Activated T-cell treated with anti-CD3 and anti-CD28 coated beads for 48 hours (primary cell): ENCODE results near the gene UBE2QL1.

Experiments used
- DNase-seq: peaks from one replicate; pipeline ENCODE4 v3.0.0-alpha.2; 2020; ENCODE audit warnings: low read depth

The UBE2QL1 gene

DNA sequence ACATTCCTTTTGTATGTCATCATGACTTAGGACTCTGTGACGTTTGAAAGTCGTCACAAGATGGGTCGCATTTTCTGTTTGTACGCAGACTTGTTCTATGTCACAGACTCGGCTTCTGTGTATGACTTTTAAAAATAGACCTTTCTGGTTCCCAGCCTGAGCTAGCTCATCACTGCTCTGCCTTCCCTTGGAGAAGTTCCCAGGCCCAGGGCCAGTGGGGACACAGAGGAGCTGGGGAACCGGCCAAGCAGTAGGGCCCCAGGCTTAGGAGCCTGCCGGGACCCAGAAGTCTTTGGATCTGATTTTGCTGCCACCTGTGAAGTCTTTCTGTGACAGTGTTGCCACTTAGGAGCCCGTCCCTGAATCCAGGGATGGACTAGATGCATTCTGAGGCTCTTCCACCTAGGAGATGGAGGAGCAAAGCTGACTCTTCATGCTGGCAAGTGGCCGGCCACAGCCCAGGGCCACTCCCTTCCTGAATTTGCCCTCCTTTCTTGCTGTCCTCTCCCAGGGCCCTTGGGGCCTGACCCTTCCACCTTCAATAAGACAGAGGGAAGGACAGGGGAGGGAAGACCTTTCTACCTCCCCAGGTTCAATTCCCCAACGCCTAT is 18.1 kb upstream of the UBE2QL1 start:
- DNase-seq = no peak

DNA sequence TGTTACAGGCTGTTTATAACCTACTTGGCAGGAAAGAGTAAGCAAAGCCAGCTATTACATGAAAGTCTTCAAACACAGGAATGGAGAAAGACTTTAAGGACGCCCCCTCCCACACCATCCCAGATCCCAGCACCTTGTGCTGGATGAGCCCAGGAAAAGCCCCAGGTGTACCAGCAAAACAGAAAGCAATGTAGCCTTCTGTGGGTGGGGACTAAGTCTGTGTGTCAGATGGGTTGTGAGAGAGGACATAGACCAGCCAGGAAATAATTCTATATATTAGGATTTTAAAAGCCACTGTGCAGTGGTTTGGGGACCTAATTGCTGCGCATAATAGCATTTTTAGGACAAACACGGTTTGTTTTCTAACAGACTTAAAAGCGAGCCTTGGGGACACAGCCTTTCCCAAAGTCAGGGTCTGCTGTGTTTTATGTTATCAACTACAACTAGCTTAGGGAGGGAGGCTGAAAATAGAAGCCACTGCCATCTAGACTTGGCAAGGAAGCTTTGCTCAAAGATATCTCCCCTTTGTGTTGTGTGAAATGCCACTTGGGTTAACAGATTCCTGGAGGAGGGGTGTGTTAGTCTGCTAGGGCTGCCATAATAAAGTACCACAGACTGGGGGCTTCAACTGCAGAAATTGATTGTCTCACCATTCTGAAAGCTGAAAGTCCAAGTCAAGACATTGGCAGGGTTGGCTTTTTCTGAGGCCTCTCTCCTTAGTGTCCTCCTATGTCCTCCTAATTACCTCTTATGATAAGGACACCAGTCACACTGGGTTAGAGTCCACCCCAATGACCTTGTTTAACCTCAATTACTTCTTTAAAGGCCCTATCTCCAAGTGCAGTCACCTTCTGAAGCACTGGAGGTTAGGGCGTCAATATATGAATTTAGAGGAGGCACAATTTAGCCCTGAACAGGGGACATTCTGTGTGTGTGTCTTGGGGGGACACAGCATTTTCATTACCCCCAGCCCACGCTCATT is 17.2 kb upstream of the UBE2QL1 start:
- DNase-seq = no peak

GRCh38 chr5:6432206-6432605 is 16.5 kb upstream of the UBE2QL1 start:
- no peak for DNase-seq

DNA sequence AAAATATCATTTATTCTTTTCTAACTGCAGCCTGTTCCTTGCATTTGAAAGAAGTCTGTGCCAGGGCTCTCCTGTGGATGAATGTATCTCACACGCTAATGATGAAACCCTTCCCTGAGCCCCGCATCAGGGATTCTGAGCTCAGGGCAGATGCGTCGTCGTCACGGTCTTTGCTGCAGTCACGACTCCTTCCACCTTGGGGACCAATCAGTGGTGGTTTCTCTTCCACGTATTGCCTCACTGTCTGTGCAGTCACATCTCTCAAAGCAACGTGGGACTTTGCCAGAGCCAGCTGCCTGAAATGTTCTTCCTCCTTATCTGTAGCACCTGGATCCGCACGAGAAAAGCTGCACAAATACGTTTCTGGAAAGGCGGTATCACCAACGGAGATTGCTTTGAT is 13.9 kb upstream of the UBE2QL1 start:
- DNase-seq = no peak

GRCh38 chr5:6435356-6435755 is 13.3 kb upstream of the UBE2QL1 start:
- DNase-seq = no peak

- no peak for DNase-seq
Measured at GRCh38 chr5:6436715-6437331, 11.8 kb upstream of the UBE2QL1 start.

GRCh38 chr5:6439588-6440550 is 8.8 kb upstream of the UBE2QL1 start:
- DNase-seq = no peak

DNA sequence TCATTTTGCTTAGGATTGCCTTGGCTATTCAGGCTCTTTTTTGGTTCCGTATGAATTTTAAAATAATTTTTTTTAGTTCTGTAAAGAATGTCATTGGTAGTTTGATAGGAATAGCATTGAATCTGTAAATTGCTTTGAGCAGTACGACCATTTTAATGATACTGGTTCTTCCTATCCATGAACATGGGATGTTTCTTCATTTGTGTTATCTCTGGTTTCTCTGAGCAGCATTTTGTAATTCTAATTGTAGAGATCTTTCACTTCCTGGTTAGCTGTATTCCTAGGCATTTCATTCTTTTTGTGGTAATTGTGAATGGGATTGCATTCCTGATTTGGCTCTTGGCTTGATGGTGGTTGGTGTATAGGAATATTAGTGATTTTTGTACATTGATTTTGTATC is 6.3 kb upstream of the UBE2QL1 start:
- no peak for DNase-seq

DNA sequence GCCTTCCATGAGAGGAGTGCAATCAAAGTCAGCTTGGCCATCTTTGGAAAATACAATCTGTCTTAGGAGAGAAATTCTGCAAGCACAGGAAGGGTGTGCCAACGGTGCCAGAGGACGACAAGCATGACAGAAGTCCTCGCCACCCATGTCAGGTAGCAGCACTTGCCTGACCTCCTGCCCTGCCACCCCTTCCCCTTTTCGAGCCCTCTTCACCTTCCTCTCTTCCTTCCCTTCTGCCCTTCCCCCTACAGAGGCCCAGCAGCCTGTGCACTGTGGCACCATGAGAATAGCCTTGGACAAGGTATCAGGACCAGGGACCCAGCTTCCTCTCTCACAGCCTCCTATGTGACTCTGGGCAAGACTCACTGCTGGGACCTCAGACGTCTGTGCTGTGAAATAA is 5.3 kb upstream of the UBE2QL1 start:
- DNase-seq = no peak

DNA sequence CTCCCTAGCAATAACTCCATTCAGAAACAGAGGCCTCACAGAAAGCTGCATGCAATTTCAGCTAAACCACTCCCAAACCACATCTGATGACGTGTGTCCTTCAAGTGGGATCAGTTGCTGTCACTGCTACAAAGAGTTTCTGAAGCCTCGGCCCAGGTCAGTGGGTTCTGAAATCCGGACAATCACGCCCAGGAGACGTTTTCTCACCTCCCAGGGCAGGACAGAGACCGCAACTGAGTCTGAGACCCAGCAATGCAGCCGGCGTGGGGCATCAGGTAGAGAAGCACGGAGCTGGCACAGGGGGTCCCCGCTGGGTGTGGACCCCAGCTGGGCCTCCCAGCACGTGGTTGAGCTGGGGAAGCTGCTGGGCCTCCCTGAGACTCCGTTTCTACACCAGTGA is 2.6 kb upstream of the UBE2QL1 start:
- DNase-seq = no peak

DNA sequence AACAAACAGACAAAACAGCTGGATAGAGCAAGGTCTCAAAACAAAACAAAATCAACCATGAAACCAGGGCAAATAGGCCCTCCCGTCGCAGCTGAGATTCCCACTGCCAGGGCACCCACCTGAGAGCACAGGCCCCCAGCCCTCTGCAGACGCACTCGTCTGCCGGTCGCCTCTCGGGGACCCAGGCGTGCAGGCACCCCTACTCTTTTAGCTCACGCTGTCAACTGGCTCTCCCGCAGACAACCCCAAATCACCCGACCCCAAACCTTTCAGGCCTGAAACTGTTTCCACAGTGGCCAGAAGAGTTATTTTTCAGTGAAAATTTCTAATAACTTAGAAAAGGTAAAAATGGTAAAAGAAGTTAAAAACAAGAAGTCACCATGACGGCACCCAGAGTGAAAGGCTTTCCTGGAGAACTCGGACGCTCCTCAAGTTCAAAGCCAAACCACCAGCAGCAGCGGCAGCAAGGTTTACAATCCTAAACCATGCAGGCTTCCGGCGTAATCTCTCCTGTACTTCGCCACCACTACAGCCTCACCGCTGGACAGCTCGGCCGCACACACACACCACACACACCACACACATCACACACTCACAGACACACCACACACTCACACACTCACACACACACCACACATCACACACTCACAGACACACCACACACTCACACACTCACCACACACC is 1.9 kb upstream of the UBE2QL1 start:
- DNase-seq = no peak

- no peak for DNase-seq
Measured at GRCh38 chr5:6447384-6448140, 1.1 kb upstream of the UBE2QL1 start.

GRCh38 chr5:6448141-6448491 is 543 bp upstream of the UBE2QL1 start:
- DNase-seq = no peak

DNA sequence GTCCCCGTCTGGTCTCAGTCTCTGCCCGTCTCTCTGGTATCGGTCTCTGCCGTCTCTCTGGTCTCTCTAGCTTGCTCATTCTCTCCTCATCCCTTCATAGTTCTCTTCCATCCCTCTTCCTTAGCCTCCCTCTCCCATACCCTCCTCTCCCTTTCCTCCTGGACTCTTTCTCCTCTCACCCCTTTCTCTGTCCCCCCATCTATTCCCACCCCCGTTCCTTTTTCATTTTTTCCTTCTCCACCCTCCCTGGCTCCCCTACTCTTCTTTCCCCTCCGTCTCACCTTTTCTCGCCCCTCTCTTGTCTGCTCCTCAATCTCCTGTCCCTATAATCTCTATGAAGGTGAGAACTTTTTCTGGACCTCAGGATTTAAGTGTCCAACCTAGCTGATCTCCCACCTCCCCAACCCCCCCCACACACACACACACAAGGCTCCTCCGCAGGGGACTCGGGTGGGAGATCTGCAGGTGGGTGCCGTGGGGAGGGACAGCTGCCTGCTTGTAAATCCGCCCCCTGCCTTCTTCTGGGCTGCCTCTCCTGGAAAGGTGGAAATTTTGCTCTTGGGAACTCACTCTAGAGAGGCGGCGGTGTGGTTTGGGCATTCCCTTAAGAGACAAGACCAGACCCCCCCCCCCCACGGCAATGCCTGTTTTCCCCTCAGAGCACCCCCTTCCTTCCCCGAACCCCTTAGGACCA is 953 bp downstream of the UBE2QL1 start:
- DNase-seq = no peak

DNA sequence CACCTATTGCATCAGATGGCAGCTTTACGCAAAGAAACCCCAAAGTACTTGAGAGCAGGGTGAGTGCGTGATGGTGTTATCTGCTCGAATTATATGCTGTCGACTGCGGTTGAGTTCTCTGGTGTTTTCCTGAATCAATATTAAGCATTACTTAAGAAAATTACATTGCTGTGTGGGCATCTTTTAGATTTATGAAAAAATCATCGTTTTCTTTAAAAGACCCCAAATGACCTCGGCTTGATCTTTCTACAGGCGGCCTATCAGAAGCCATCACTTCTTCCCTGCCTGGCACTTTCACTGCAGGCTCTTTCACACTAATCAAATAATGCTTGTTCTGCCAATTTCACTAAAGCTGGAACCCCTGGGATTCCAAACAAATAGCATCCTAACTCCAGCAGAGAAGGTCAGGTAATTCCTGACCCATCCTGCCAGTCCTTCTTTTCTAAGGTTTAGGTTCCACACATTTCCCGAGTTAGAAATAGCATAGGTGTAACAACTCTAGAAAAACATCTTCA is 1.7 kb downstream of the UBE2QL1 start:
- no peak for DNase-seq

DNA sequence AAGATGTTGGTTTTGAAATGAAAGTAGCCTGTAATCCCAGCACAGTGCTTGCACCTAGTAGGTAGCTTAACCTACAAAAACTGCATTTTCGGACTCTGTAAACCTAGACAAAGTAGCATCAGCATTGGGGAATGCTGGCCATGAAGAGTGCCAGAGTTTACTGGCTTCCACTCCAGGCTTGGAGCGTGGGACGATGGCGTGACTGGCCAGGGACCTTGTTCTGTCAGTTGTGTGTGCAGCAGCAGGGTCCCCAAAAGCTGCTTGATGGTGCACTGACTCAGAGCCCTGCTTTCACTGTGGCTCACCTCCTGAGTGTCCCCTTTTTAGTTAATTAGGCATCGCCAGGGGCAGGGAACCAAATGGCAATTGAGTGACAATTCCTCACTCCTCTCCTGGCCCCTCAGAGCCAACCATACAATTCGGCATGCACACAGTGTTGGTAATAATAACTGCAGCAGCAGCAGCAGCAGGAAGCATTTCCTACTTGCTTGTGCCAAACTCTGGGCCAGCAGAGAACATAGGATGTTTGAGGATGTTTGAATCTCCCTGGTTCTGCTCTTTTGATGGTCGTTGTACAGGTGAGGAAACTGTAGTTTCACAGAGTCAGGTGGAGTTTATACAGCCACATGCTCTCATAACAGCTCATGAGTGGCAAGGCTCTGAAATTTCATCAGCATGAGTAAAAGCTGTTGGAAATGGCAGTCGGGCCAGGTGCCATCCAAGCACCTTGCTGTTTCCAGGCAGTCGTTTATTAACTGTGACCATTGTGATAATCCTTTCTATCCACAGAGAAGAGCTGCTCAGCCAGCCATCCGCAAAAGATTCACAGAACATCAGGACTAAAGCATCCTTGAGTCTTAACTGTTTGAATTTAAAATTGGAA is 4.2 kb downstream of the UBE2QL1 start:
- no peak for DNase-seq

GRCh38 chr5:6453937-6454560 is 5.4 kb downstream of the UBE2QL1 start:
- no peak for DNase-seq

- no peak for DNase-seq
Measured at GRCh38 chr5:6454628-6455053, 6.0 kb downstream of the UBE2QL1 start.
